IMR-90 (cell line): ENCODE data around the gene UCP2.

ENCODE experiments used
- CTCF ChIP-seq: conservative IDR thresholded peaks from 2 replicates; pipeline ENCODE4 v1.5.1; 2012; ENCODE audit warnings: mild to moderate bottlenecking, low read depth, low read length, improper control_type of control experiment
- POLR2A ChIP-seq: IDR thresholded peaks from 2 replicates; pipeline ENCODE4 v1.6.1; 2012; ENCODE audit warnings: mild to moderate bottlenecking, low read depth, low read length

GRCh38 chr11:73974604-73975478, 7.8 kb downstream of the UCP2 start:
- TF ChIP-seq CTCF (no peak), POLR2A (no peak)
